ENCODE results near the gene MSMP.

Gene MSMP

GRCh38 chr9:35771075-35771433, 17.0 kb upstream of the MSMP start:
- no peak for DNase-seq

GRCh38 chr9:35769763-35770162, 15.7 kb upstream of the MSMP start:
- no peak for DNase-seq

- DNase-seq: no peak
Measured at GRCh38 chr9:35767458-35767857, 13.4 kb upstream of the MSMP start.

DNA sequence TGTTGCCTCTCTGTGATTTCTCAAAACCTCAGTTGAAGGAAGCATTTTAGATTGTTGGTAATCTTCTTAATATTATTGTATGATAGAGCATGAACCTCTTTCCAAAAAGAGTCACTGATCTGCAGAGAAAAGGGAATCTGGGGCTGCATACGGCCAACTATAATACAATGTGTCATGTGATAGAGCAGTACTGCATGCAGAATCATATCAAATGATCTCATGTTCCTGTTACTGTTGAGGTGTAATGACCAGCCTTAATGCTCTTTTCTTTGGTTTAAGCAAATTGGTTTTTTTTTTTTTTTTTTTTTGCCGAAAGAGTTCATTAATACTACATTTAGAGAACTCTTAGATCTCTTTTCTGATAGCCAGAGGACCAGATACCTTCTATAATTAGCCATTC, 12.9 kb upstream of the MSMP start:
- no peak for DNase-seq

DNA sequence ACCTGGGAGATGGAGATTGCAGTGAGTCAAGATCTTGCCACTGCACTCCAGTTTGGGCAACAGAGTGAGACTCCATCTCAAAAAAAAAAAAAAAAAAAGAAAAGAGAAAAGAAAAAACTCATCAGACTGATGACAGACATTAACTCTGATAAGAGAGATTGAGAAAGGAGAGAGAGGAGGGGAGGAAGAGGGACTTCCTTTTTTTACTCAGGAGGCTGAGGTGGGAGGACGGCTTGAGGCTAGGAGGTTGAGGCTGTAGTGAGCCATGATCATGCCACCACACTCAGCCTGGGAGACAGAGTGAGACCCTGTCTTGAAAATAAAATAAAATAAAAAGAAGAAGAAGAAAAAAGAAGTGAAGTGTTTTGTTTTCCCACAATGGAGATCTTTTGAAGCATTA, 9.7 kb upstream of the MSMP start:
- DNase-seq: no peak

GRCh38 chr9:35763181-35763580, 9.1 kb upstream of the MSMP start:
- no peak for DNase-seq

DNA sequence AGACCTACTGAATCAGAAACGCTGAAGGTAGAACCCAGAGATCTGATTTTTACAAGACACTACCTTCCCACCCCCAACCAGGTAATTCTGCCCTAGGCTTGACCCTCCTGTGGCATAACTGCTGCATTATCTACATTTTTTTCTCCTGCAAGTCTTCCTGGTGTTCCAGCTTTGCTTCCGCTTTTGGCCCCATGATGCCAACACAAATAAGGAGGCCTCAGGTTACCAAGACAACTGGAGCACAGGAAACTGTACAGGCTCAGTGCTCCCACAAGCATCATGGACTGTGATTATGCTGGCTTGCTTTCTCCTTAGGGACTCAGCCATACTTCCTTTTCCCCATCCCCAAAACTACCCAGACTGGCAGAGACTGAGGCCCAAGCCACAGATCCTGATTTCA, 6.6 kb upstream of the MSMP start:
- DNase-seq: no peak

DNA sequence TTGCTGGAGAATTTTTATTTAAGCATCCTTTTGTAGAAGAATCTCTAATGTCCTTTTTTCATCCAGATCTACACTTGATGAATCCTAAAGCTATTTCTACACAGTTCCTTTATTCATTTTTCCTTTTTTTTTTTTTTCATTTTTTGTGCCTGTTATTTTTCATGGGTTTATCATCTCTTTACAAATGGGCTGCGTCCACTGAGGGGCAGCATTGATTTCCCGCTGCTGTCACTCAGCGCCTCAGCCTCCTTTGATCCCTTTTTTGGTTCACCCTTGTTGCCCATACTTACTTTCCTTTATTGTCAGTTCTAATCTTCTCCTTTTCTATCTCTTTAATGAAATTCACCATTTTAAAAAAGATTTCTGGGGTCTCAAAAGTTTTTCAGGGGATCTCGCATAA, 5.7 kb upstream of the MSMP start:
- DNase-seq: no peak

- no peak for DNase-seq
Measured at GRCh38 chr9:35758475-35759050, 4.5 kb upstream of the MSMP start.

GRCh38 chr9:35757892-35758275, 3.8 kb upstream of the MSMP start:
- no peak for DNase-seq

GRCh38 chr9:35757226-35757891, 3.3 kb upstream of the MSMP start:
- no peak for DNase-seq

DNA sequence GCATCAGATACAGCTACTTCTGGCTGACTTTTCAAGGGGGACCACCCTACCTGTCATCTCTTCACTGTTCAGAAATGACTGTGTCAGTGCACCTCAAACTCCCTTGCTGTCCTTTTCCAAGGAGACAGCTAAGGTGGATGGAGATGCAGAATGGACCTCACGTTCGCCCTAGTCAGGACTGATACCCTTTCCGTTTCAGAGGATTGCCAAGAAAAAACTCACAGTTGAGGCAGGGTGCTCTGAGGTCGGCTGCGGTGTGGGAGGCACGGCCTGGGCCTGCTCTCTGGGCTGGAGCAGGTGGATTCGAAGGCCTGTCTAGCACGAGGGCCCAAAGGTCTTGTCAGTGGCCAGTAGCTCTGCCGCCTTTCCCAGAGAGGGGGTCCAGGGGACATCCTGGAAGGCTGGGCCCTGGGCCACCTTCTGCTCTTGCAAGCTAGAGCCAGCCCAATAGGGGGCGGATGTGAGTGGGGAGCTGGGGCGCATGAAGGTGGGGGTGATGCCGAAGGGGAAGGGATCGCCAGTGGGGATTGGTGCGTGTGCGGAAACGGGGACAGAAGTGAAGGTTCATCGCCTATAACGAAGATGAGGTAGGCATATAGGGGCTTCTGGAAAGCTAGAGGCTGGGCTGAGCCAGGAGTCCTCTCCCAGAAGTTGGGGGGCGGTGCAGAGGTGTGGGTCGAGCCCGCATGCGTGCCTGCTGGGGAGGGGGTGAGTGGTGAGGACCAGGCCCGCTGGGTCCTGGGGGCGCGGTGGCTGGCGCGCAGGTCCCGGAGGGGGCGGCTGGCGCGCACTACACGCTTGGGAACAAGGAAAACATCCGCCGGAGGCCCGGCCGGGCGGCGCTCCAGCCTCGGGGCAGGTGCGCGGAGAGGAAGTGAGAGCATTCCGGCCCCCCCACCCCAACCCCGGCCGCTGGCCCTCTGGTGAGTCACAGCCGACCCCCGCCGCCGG, 2.5 kb upstream of the MSMP start:
- peak; percentile 18 to 23 for DNase-seq

- no peak for DNase-seq
Measured at GRCh38 chr9:35755071-35755470, 995 bp upstream of the MSMP start.

DNA sequence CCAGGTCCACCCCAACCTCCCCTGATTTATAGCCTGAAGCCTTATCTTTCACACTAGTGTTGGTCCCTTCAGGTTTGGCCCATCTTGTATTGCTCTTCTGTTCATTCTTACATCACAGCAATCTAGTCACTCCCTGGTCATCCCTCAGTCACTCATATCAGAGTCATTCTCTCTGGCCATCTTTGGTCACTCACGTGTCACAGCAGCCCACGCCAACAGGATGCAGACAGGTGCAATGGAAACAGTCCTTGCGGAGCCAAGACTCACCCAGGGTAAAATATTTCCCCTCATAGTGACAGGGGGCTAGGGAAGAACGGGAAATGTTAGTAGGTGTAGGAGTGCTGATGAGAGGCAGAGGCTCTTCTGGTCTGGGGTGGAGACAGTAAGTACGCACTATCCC, 610 bp downstream of the MSMP start:
- no peak for DNase-seq

DNA sequence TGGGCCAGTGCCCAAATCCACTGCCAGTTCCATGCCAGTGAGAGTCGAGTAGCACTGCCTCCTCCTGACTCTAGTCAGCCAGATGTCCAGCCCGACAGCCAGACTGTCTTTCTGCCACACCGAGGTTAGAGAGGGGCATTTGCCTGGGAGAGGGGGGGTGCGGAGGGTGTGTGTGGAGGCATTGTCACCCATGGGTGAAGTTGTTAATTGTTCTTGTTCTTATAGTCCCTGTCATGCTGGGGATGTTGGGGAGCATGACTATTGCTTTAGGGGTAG, 3.9 kb downstream of the MSMP start:
- DNase-seq: no peak

DNA sequence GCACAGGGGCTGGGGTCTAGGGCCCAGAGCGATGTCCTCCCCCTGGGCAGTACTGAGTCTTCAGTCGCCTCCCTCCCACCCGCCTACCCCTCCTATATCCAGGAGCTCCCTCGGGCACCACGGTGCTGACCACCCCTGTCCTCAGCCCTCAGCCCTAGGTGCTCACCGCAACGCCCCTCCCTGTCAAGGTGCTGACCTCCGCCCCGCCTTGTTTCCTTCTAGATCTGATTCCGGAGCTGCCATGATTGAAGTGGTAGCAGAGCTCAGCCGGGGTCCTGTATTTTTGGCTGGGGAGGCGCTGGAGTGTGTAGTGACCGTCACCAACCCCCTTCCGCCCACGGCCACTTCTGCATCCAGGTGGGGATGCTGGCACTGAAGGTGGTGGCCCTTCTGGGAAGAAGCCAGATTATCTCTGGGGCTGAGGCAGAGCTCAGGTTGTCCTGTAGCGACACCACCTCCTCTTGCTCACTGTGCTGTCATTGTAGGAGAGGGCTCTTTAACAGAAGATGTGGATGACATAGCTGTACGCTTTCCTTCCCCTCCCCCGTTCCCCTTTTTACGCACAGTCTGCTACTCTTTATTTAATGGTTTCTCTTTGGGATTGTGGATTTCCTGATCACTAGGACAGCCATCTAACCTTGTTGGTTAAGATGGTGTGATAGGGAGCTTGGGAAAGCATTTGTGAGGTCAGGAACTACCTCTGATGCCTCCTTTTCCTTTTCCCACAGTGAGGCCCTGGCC, 4.4 kb downstream of the MSMP start:
- DNase-seq: no peak

DNA sequence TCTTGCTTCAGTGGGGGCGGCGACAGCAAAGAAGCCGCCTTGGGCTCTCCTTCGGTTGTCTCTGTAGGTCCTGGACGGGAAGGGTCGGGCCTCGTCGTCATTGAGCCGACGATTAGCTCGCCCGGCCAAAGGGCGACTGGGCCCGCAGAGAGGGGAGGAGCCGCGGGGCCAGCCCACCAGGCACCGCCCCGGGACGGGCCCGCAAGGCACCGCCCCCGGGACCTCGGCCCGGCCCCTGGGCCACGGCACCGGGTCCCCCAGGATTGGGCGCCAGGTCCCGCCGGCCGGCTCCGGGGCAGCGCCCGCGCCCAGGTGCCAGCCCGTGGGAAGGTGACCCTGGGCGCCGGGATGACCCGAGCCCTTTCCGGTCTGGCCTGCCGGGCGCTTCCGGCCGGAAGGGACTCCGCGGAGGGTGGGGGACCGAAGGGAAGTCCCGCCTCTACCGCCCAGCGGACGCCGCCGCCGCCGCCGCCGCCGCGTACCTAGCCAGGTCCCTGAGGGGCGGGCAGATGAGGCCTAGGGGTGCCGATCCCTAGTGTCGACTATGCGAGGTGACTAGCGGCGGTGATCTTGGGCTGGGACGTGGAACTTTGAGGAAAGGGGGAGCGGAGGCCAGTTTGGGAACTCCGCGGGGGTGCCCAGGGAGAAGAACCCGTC, 5.1 kb downstream of the MSMP start, which contains the start of the genes GBA2 and RGP1:
Gene GBA2 (minus strand): TSS at position 371 of the 657 bp plus-strand sequence. CDS start 524 bp downstream, outside the sequence.
Gene RGP1 (plus strand): TSS at position 430 of the 657 bp plus-strand sequence. CDS start 469 bp downstream, outside the sequence.
- peak in 1 of 2 donors; percentile 81 for DNase-seq

GRCh38 chr9:35748242-35748857, 5.7 kb downstream of the MSMP start:
- DNase-seq: no peak

DNA sequence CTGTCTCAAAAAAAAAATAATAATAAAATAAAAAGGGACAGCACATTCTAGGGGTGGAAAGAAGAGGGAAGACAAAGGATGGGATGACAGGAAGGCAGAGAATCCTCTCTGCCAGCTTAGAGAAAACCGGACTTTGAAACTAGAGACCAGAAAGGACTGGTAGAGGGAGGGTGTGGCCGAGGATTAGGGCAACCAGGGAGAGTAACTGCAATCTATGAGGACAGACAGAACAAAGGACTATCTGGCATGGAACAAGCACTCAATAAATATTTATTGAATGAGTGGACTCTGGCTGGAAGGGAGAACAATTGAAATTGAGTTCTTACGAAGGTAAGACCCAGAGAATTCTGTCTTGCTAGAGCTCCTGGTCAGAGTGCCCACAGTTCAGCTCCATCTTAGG, 7.5 kb downstream of the MSMP start:
- DNase-seq: no peak

DNA sequence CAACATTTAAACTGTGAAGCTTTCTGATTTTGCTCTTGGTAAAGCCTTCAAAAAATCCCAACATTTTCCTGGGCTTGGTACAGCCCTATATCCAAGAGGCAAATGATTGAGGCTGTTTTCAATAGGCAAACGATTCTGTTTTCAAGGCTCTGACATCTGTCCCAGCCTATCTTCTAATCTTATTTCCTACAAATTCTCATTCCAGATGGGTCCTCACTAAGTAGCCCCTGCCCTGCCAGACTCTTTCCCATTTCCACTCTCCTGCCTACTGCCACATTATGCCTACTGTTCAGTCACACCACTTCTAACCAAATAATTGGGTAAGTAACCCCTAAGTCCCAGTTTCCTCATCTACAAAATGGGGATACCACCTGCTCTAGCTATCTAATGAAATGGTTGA, 8.5 kb downstream of the MSMP start:
- no peak for DNase-seq

GRCh38 chr9:35743880-35744518, 10.1 kb downstream of the MSMP start:
- DNase-seq: no peak

DNA sequence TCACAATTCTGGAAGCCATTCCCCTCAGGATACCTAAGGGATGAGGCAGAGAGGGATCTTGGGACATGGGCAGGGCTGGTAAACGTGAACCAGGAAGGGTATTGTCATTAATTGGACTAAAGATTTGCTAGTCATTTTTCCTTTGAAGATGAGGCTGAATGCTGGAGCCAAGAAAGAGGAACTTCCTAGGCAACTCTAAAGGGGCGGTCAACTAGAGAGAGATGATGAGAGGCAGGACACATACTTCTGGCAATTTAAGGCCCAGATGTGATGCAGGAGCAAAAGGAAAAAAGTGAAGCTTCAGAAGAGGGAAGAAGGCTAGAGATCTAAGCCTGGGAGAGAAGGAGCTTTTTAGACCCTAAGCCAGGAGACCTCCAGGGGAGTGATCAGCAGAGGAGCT, 10.6 kb downstream of the MSMP start:
- no peak for DNase-seq
